H9 (cell line): ENCODE results near the gene ZBTB44. TPM values are rescaled to one million over a fixed set of nuclear protein-coding genes. Genes with fewer than 3 reads are reported as not detected.

Experiments
- DNase-seq: peaks from one replicate; pipeline ENCODE4 v3.0.0-alpha.2; 2017
- H2AFZ ChIP-seq: one replicate; pipeline ENCODE4 v1.6.1; 2013; ENCODE audit warnings: mild to moderate bottlenecking, low read length, control low read depth, moderate library complexity
- H2AK5ac ChIP-seq: 2 replicates; pipeline ENCODE4 v1.6.1; 2013; ENCODE audit warnings: low read length, control low read depth, mixed read lengths; ENCODE audit not compliant: insufficient read length
- H2BK120ac ChIP-seq: one replicate; pipeline ENCODE4 v1.6.1; 2013; ENCODE audit warnings: low read depth, mild to moderate bottlenecking, low read length, control low read depth, inconsistent platforms; ENCODE audit not compliant: poor library complexity, severe bottlenecking
- H2BK12ac ChIP-seq: 2 replicates; pipeline ENCODE4 v1.6.1; 2013; ENCODE audit warnings: low read length, control low read depth, mixed read lengths, low read depth; ENCODE audit not compliant: insufficient read length
- H2BK15ac ChIP-seq: 2 replicates; pipeline ENCODE4 v1.6.1; 2013; ENCODE audit warnings: low read depth, low read length, control low read depth
- H2BK20ac ChIP-seq: one replicate; pipeline ENCODE4 v1.6.1; 2013; ENCODE audit warnings: low read depth, mild to moderate bottlenecking, low read length, control low read depth, inconsistent platforms; ENCODE audit not compliant: poor library complexity, severe bottlenecking
- H2BK5ac ChIP-seq: 2 replicates; pipeline ENCODE4 v1.6.1; 2013; ENCODE audit warnings: low read length, control low read depth, mixed read lengths; ENCODE audit not compliant: insufficient read length
- H3K14ac ChIP-seq: 2 replicates; pipeline ENCODE4 v1.6.1; 2013; ENCODE audit warnings: low read length, control low read depth; ENCODE audit not compliant: insufficient read depth
- H3K18ac ChIP-seq: 2 replicates; pipeline ENCODE4 v1.6.1; 2013; ENCODE audit warnings: low read depth, mild to moderate bottlenecking, mixed read lengths, low read length, control low read depth; ENCODE audit not compliant: insufficient read length
- H3K23ac ChIP-seq: 2 replicates; pipeline ENCODE4 v1.6.1; 2013; ENCODE audit warnings: low read length, control low read depth, mixed read lengths, low read depth; ENCODE audit not compliant: insufficient read length
- H3K23me2 ChIP-seq: 2 replicates; pipeline ENCODE4 v1.6.1; 2013; ENCODE audit warnings: low read depth, mild to moderate bottlenecking, mixed read lengths, low read length, control low read depth; ENCODE audit not compliant: insufficient read length, poor library complexity, severe bottlenecking
- H3K27ac ChIP-seq: 2 replicates; pipeline ENCODE4 v1.5.1; 2013; ENCODE audit warnings: low read length, control low read depth, mixed read lengths, low read depth; ENCODE audit not compliant: insufficient read length
- H3K27me3 ChIP-seq: 2 replicates; pipeline ENCODE4 v1.6.1; 2013; ENCODE audit warnings: low read length, control low read depth, inconsistent platforms; ENCODE audit not compliant: insufficient read depth
- H3K4ac ChIP-seq: 2 replicates; pipeline ENCODE4 v1.6.1; 2013; ENCODE audit warnings: low read depth, mild to moderate bottlenecking, control low read depth, inconsistent platforms, low read length, moderate library complexity
- H3K4me1 ChIP-seq: 2 replicates; pipeline ENCODE4 v1.6.1; 2013; ENCODE audit warnings: low read length, control low read depth, inconsistent platforms; ENCODE audit not compliant: insufficient read depth
- H3K4me2 ChIP-seq: 2 replicates; pipeline ENCODE4 v1.6.1; 2013; ENCODE audit warnings: low read length, control low read depth, mixed read lengths; ENCODE audit not compliant: insufficient read length, insufficient read depth
- H3K56ac ChIP-seq: 2 replicates; pipeline ENCODE4 v1.6.1; 2013; ENCODE audit warnings: low read depth, mild to moderate bottlenecking, mixed read lengths, low read length, control low read depth; ENCODE audit not compliant: insufficient read length
- H3K79me1 ChIP-seq: 2 replicates; pipeline ENCODE4 v1.6.1; 2013; ENCODE audit warnings: low read depth, mild to moderate bottlenecking, moderate library complexity, low read length, control low read depth, inconsistent platforms; ENCODE audit not compliant: insufficient read depth, poor library complexity, severe bottlenecking
- H3K79me2 ChIP-seq: 2 replicates; pipeline ENCODE4 v1.6.1; 2013; ENCODE audit warnings: low read length, control low read depth, inconsistent platforms; ENCODE audit not compliant: insufficient read depth
- H3K9ac ChIP-seq: 2 replicates; pipeline ENCODE4 v1.6.1; 2013; ENCODE audit warnings: low read length, control low read depth, mixed read lengths; ENCODE audit not compliant: insufficient read length; ENCODE audit errors: extremely low read depth
- H3K9me3 ChIP-seq: one replicate; pipeline ENCODE4 v1.6.1; 2013; ENCODE audit warnings: low read depth, low read length, inconsistent platforms; ENCODE audit not compliant: control insufficient read depth
- H3T11ph ChIP-seq: one replicate; pipeline ENCODE4 v1.6.1; 2013; ENCODE audit warnings: mild to moderate bottlenecking, low read length, control low read depth, inconsistent platforms
- H4K20me1 ChIP-seq: one replicate; pipeline ENCODE4 v1.6.1; 2013; ENCODE audit not compliant: control insufficient read depth, insufficient read length, insufficient read depth
- H4K5ac ChIP-seq: 2 replicates; pipeline ENCODE4 v1.6.1; 2013; ENCODE audit warnings: low read depth, mild to moderate bottlenecking, mixed read lengths, low read length, control low read depth; ENCODE audit not compliant: insufficient read length
- H4K8ac ChIP-seq: replicated peaks from 2 replicates; pipeline ENCODE4 v1.6.1; 2013; ENCODE audit warnings: low read length, control low read depth, mixed read lengths, low read depth; ENCODE audit not compliant: insufficient read length
- H4K91ac ChIP-seq: 2 replicates; pipeline ENCODE4 v1.6.1; 2013; ENCODE audit warnings: low read depth, mild to moderate bottlenecking, moderate library complexity, mixed read lengths, low read length, control low read depth; ENCODE audit not compliant: insufficient read length
- H3K27ac Mint-ChIP-seq, 3 experiments: 2 replicates in 2 of 3; 3 replicates in 1 of 3; pipeline ENCODE4 v1.8.0; 2020 to 2021; ENCODE audit warnings: mixed read lengths in 3 of 3, mild to moderate bottlenecking in 1 of 3, moderate library complexity in 1 of 3
- H3K27me3 Mint-ChIP-seq: 2 replicates; pipeline ENCODE4 v1.8.0; 2021; ENCODE audit warnings: low read depth, mild to moderate bottlenecking, moderate library complexity, mixed read lengths
- H3K36me3 Mint-ChIP-seq, 3 experiments: 2 replicates in 2 of 3; 3 replicates in 1 of 3; pipeline ENCODE4 v1.8.0; 2020 to 2021; ENCODE audit warnings: low read depth in 3 of 3, mixed read lengths in 3 of 3; ENCODE audit not compliant: insufficient read depth in 1 of 3
- H3K4me1 Mint-ChIP-seq, 2 experiments: 2 replicates each; pipeline ENCODE4 v1.8.0; 2020; ENCODE audit warnings: mixed read lengths in 2 of 2
- H3K4me3 Mint-ChIP-seq, 2 experiments: 2 replicates in 1 of 2; 3 replicates in 1 of 2; pipeline ENCODE4 v1.8.0; 2020 to 2021; ENCODE audit warnings: mild to moderate bottlenecking in 2 of 2, mixed read lengths in 2 of 2, moderate library complexity in 1 of 2
- H3K9me3 Mint-ChIP-seq, 2 experiments: 2 replicates in 1 of 2; 3 replicates in 1 of 2; pipeline ENCODE4 v1.8.0; 2020; ENCODE audit warnings: mild to moderate bottlenecking in 2 of 2, mixed read lengths in 2 of 2, moderate library complexity in 1 of 2
- WGBS: extraction: QIAGEN DNeasy Blood & Tissue Kit; methylation state at CpG from one replicate; pipeline ENCODE4 v1.1.7; 2013; ENCODE audit warnings: missing lambda C conversion rate, low lambda C conversion rate, mixed read lengths; ENCODE audit not compliant: insufficient read length; ENCODE audit errors: extremely low coverage; 5-methylcytosine and 5-hydroxymethylcytosine counted together
- total RNA-seq: library from RNA; stranded (reverse); gene quantifications from 2 replicates; pipeline ENCODE4 v1.2.1, GENCODE V29; 2021
- TF ChIP-seq, protein P1 (sequence below): fragments of 200-600 bp; sonication (generic); conservative IDR thresholded peaks from 3 replicates; pipeline ENCODE4 v1.8.0; 2021; ENCODE audit warnings: antibody characterized with exemption, mild to moderate bottlenecking

Gene ZBTB44
- total RNA-seq, 1 experiment from 2014 or later: 67.7 TPM

- Histone ChIP-seq H3K23ac (no peak overlapping the region), H3K4ac (no peak overlapping the region)
Measured at GRCh38 chr11:130190371-130190881, 124.3 kb downstream of the ZBTB44 start.

More at GRCh38 chr11:130190371-130190881, 124.3 kb downstream of the ZBTB44 start:
- 0 out of 7 replicates have a peak overlapping the region, but pooled peaks of 1 of the 3 experiments have one; percentile 61 for H3K27ac Mint-ChIP-seq
- H3K9me3 Mint-ChIP-seq: no peaks in the 10 kb centered on the region
- no peak overlapping the region for H2BK20ac ChIP-seq
- H3K14ac ChIP-seq: no peak overlapping the region; the same call in 1 of the 2 replicates
- no peak overlapping the region for H2BK12ac ChIP-seq
- WGBS: no CpG with 5 or more reads among the region's 29 CpGs
- no peaks in the 10 kb centered on the region for H3K27me3 Mint-ChIP-seq
- H3K4me1 Mint-ChIP-seq: peaks cover 0 to 5% of the 10 kb centered on the region in 2 experiments; a peak in 2 of 4 replicates
- no peak overlapping the region for H2BK5ac ChIP-seq
- H3K27ac ChIP-seq: no peak overlapping the region
- no peaks in the 10 kb centered on the region for H3K4me1 ChIP-seq
- peaks cover 0 to 10% (median 4%) of the 10 kb centered on the region in 3 experiments; a peak in 6 of 7 replicates for H3K36me3 Mint-ChIP-seq
- no peak overlapping the region for H3T11ph ChIP-seq
- H3K4me3 Mint-ChIP-seq: no peak overlapping the region
- TF ChIP-seq, protein P1, sequence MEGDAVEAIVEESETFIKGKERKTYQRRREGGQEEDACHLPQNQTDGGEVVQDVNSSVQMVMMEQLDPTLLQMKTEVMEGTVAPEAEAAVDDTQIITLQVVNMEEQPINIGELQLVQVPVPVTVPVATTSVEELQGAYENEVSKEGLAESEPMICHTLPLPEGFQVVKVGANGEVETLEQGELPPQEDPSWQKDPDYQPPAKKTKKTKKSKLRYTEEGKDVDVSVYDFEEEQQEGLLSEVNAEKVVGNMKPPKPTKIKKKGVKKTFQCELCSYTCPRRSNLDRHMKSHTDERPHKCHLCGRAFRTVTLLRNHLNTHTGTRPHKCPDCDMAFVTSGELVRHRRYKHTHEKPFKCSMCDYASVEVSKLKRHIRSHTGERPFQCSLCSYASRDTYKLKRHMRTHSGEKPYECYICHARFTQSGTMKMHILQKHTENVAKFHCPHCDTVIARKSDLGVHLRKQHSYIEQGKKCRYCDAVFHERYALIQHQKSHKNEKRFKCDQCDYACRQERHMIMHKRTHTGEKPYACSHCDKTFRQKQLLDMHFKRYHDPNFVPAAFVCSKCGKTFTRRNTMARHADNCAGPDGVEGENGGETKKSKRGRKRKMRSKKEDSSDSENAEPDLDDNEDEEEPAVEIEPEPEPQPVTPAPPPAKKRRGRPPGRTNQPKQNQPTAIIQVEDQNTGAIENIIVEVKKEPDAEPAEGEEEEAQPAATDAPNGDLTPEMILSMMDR: no peak
- no peaks in the 10 kb centered on the region for H3K23me2 ChIP-seq
- no peak overlapping the region for H2BK15ac ChIP-seq
- no peaks in the 10 kb centered on the region for H3K27me3 ChIP-seq
- no peak overlapping the region for H3K56ac ChIP-seq
- H2BK120ac ChIP-seq: no peak overlapping the region
- H3K79me1 ChIP-seq: no peaks in the 10 kb centered on the region
- H3K18ac ChIP-seq: no peak overlapping the region
- H3K9ac ChIP-seq: no peak overlapping the region
- H3K4me2 ChIP-seq: no peak overlapping the region
- no peaks in the 10 kb centered on the region for H3K79me2 ChIP-seq
- H3K9me3 ChIP-seq: no peaks in the 10 kb centered on the region
- no peak overlapping the region for H4K8ac ChIP-seq
- no peak for DNase-seq
- H4K91ac ChIP-seq: no peak overlapping the region
- no peak overlapping the region for H2AFZ ChIP-seq
- H4K5ac ChIP-seq: no peak overlapping the region
- no peak overlapping the region for H2AK5ac ChIP-seq
- H4K20me1 ChIP-seq: no peaks in the 10 kb centered on the region
